Lung (tissue), 12 donors: ENCODE data around the gene AGER. TPM values are rescaled to one million over a fixed set of nuclear protein-coding genes. Genes with fewer than 3 reads are reported as not detected.

Experiments used
- ATAC-seq: fragments of 200-7000 bp; cut with Tn5 transposase; one replicate; pipeline ENCODE4 v1.9.1; 2020; ENCODE audit warnings: moderate number of reproducible peaks; ENCODE audit not compliant: insufficient read depth, low FRiP score
- DNase-seq, 3 donors: peaks; one replicate each; pipeline ENCODE4 v3.0.0-alpha.2; 2013 to 2017
- H3K27ac ChIP-seq, 2 donors: one replicate each; pipeline ENCODE4 v1.5.1; 2013; ENCODE audit warnings: mild to moderate bottlenecking in 2 of 2, moderate library complexity in 2 of 2, control low read depth in 1 of 2, inconsistent platforms in 1 of 2, low read depth in 1 of 2, low read length in 1 of 2
- H3K27me3 ChIP-seq, 3 donors: one replicate each; pipeline ENCODE4 v1.5.1; 2013; ENCODE audit warnings: low read length in 2 of 3; ENCODE audit not compliant: control insufficient read depth in 3 of 3, insufficient read depth in 3 of 3
- H3K36me3 ChIP-seq, 4 donors: one replicate each; pipeline ENCODE4 v1.5.1; 2013; ENCODE audit warnings: low read length in 4 of 4, mild to moderate bottlenecking in 1 of 4, moderate library complexity in 1 of 4; ENCODE audit not compliant: control insufficient read depth in 4 of 4, insufficient read depth in 4 of 4
- H3K4me1 ChIP-seq, 5 donors: one replicate each; pipeline ENCODE4 v1.5.1; 2013; ENCODE audit warnings: low read length in 5 of 5, mild to moderate bottlenecking in 2 of 5, moderate library complexity in 1 of 5; ENCODE audit not compliant: control insufficient read depth in 5 of 5, insufficient read depth in 5 of 5
- H3K4me3 ChIP-seq: one replicate; pipeline ENCODE4 v1.5.1; 2013; ENCODE audit warnings: mild to moderate bottlenecking, control low read depth, moderate library complexity
- H3K9ac ChIP-seq, 2 donors: one replicate each; pipeline ENCODE4 v1.5.1; 2013; ENCODE audit warnings: low read length in 2 of 2, control low read depth in 1 of 2; ENCODE audit not compliant: insufficient read depth in 1 of 2
- H3K9me3 ChIP-seq, 4 donors: one replicate each; pipeline ENCODE4 v1.5.1; 2013; ENCODE audit warnings: low read length in 3 of 4, mild to moderate bottlenecking in 1 of 4, moderate library complexity in 1 of 4; ENCODE audit not compliant: control insufficient read depth in 4 of 4, insufficient read depth in 3 of 4
- CTCF ChIP-seq: IDR thresholded peaks from 2 replicates; pipeline ENCODE4 v1.5.1; 2012; ENCODE audit warnings: mild to moderate bottlenecking; ENCODE audit errors: control extremely low read depth, extremely low read depth
- WGBS, 2 donors: extraction: QIAGEN DNeasy Blood & Tissue Kit; methylation state at CpG; one replicate each; pipeline ENCODE4 v1.1.7; 2013; 5-methylcytosine and 5-hydroxymethylcytosine counted together
- polyA plus RNA-seq, 2 donors: library from polyadenylated mRNA; stranded (reverse); fragments of 200-250 nt; gene quantifications; one replicate each; pipeline ENCODE4 v1.2.1, GENCODE V29; 2013
- total RNA-seq, 2 donors: library from RNA; depleted of rRNA in 1 of 2; stranded (reverse); fragments of >200 nt in 1 of 2; gene quantifications; one replicate each; pipeline ENCODE4 v1.2.1, GENCODE V29; 2014 to 2021
- donor health status: control.
- donor health status: control.
- donor health status: Bipolar disorder and iron deficiency.
- donor health status: healthy.
- donor health status: DM: yes; HTN: yes; CAD: no.

The AGER gene
- total and polyA plus RNA-seq, 4 donors, result 178 to 1,487 (median 347) TPM

GRCh38 chr6:32167154-32167760 lies 16.8 kb downstream of the AGER start:
- no peak overlapping the region for H3K4me3 ChIP-seq
- TF ChIP-seq CTCF, result no peak
- 92 to 93% methylated on average over 32 of the region's 32 CpGs for WGBS, 2 donors
- ATAC-seq (no peak), DNase-seq (no peak)
- no peak overlapping the region for H3K27ac ChIP-seq
- H3K36me3 ChIP-seq, result peaks cover 3 to 33% (median 21%) of the 10 kb centered on the region in 4 donors
- H3K9me3 ChIP-seq, result no peaks in the 10 kb centered on the region
- H3K9ac ChIP-seq, result no peak overlapping the region
- H3K4me1 ChIP-seq, result peaks cover 0 to 1% (median 0%) of the 10 kb centered on the region in 5 donors
- H3K27me3 ChIP-seq, result peaks cover 0 to 4% (median 0%) of the 10 kb centered on the region in 3 donors

DNA sequence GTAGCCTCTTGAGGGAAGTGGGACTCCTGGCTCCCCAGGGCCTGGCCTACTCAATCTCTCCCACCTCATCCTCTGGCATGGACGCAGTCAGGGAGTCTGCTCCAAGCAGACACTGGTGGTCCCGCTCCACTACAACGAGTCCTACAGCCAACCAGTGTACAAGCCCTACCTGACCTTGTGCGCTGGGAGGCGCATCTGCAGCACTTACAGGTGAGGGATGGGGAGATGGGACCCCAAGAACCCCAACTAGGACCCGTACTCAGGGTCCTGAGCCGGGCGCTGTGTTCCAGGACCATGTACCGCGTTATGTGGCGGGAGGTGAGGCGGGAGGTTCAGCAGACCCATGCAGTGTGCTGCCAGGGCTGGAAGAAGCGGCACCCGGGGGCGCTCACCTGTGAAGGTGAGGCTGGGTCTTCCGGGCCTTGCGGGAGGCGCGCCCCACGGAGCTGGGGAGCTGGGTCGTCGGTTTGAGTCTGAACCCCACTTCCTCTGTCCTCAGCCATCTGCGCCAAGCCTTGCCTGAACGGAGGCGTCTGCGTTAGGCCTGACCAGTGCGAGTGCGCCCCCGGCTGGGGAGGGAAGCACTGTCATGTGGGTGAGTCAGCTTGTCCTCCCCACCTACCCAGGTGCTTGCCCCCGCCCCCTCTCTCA lies 17.5 kb downstream of the AGER start:
- TF ChIP-seq CTCF, result no peak
- 88% methylated on average over 30 of the region's 30 CpGs for WGBS, 2 donors
- DNase-seq, result no peak
- no peak for ATAC-seq
- Histone ChIP-seq H3K9me3 (no peaks in the 10 kb centered on the region), H3K4me3 (no peak overlapping the region), H3K36me3 (peaks cover 3 to 33% (median 21%) of the 10 kb centered on the region in 4 donors), H3K27ac (no peak overlapping the region), H3K9ac (no peak overlapping the region), H3K27me3 (peaks cover 0 to 4% (median 0%) of the 10 kb centered on the region in 3 donors), H3K4me1 (peaks cover 0 to 1% (median 0%) of the 10 kb centered on the region in 5 donors)

GRCh38 chr6:32164295-32164694 lies 19.8 kb downstream of the AGER start, which contains the start of gene EGFL8:
TSS of gene EGFL8 (plus strand) at chr6:32164595. CDS start at chr6:32166166, 1,571 bp downstream.
- H3K4me1 ChIP-seq, result peaks cover 0 to 1% (median 0%) of the 10 kb centered on the region in 5 donors
- no peak for ATAC-seq

More at GRCh38 chr6:32164295-32164694, 19.8 kb downstream of the AGER start, which contains the start of gene EGFL8:
- Histone ChIP-seq H3K4me3 (no peak within 1 kb of the TSS), H3K9me3 (no peaks in the 10 kb centered on the region), H3K36me3 (peaks cover 2 to 22% (median 3%) of the 10 kb centered on the region in 4 donors), H3K27me3 (peaks cover 0 to 4% (median 0%) of the 10 kb centered on the region in 3 donors), H3K9ac (no peak within 1 kb of the TSS), H3K27ac (peak within 1 kb of the TSS in 1 of 2 donors; percentile 68)
- DNase-seq, result no peak
- no peak for TF ChIP-seq CTCF
